ENCODE results near the gene DNAJB4.
"Not testable (repeated sequence)": the region's sequence is repeated elsewhere in the genome, so short reads cannot be mapped to it uniquely, and the experiment has no call there.

DNAJB4 gene

DNA sequence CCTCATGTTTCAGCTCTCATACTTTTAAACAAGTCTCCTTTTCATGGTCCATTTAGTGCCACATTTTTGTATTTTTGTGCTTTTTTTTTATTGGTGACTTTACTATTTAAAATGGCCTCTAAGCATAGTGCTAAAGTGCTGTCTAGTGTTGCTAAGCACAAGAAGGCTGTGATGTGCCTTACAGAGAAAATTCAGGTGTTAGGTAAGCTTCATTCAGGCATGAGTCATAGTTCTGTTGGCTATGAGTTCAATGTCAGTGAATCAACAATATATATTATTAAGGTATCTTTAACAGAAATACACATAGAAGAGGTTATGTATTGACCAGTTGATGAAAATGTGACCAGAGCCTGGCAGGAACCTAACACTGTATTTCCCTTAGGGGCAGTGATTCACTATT, 13.1 kb upstream of the DNAJB4 start:
- DNase-seq (ENCODE audit: low spot score), result no peak

- no peak for DNase-seq (ENCODE audit: low spot score)
Measured at GRCh38 chr1:77994117-77994705, 10.5 kb upstream of the DNAJB4 start.

DNA sequence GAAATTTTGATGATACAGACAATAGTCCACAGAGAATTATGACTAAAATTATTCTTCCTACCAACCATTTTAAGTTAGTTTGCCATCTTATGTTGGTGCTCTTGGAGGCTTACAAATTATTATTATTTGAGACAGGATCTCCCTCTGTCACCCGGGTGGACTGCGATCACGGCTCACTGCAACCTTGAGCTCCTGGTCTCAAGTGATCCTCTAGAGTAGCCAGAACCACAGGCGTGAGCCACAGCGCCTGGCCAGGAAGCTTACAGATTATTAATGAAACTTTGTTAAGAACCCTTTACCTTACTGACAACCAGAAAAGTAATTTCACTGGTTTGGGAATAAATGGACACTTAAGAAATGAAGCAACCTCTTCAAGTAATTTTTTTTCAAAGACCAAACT, 8.0 kb upstream of the DNAJB4 start:
- no peak for DNase-seq (ENCODE audit: low spot score)

DNA sequence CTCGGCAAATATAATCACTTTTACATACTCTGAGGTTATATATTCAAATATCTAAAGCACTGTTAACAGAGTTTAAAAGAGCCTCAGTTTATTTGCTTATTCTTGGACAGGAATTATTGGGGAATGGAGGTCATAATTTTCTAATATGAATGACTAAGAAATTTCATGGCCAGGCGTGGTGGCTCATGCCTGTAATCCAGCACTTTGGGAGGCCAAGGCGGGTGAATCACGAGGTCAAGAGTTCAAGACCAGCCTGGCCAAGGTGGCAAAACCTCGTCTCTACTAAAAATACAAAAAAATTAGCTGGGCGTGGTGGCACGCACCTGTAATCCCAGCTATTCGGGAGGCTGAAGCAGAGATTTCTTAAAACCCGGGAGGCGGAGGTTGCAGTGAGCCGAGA, 4.2 kb upstream of the DNAJB4 start:
- not testable (repeated sequence) for DNase-seq (ENCODE audit: low spot score)

- no peak for DNase-seq (ENCODE audit: low spot score)
Measured at GRCh38 chr1:78003070-78003746, 1.5 kb upstream of the DNAJB4 start.

DNA sequence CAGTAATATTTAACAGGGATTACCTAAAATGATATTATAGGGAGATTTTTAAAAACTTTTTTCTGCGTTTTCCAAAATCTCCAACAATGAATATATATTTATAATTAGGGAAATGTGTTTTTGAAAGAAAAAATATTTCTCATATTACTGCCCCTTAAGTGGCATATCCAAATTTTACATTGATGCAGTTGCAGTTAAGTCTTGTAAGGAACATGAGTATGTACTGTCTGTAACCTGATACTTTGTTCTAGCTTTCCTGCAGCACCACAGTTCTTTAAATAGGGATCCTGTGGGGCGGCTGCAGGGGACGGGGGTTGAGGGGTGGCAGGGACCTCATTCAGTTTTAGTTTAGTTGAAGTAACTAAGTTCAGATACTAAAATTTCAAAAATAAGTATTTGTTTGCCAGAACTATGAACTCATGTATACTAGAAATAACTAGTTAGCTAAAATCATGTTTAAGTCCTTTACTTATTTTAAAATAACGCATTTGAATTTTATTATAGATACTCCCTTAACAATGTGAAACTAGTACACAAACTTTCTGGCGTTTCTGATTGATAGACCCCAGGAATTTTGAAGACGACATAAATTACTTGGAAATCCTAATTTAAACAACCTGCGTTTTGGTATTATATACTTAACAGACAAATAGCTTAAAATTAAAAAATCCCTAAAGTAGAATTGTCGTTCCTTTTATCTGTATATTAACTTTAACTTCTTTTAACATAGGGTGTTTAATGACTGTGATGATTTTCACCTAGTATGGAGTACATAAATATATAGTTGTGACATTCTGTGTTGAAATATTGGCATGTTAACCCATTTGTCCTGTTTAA, 639 bp upstream of the DNAJB4 start:
- peak; percentile 74 for DNase-seq (ENCODE audit: low spot score)

DNA sequence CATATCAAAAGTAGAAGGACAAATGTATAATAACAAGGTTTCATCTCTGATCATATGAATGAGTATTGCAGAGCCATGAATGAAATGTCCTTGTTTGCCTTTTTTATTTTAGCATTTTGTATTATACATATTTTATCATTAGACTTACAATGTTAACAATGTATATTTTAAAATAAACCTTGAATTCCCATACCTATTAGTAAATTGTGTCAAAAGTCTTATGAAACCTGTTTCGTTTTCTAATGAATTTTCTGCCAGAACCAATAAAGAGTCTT, 646 bp downstream of the DNAJB4 start:
- no peak for DNase-seq (ENCODE audit: low spot score)

DNA sequence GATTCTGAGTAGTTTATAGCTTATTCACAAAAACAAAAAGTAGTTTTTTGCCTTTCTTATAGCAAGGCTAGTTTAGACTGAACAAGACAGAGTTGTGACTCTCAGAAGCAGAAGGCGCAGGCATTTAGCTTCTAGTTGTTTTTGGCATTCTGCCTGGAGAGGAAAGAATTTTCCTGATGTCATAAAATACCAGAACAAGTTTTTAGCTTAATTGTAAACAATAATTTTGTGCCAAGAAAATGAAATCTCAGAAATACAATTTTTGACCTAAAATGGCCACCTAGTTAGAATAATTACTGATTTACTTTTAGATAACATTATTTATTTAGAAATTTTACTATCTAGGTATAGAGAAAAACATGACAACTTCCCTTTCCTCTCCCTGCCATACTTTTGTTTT, 1.0 kb downstream of the DNAJB4 start:
- DNase-seq (ENCODE audit: low spot score), result no peak

- no peak for DNase-seq (ENCODE audit: low spot score)
Measured at GRCh38 chr1:78006521-78006920, 1.8 kb downstream of the DNAJB4 start.

DNA sequence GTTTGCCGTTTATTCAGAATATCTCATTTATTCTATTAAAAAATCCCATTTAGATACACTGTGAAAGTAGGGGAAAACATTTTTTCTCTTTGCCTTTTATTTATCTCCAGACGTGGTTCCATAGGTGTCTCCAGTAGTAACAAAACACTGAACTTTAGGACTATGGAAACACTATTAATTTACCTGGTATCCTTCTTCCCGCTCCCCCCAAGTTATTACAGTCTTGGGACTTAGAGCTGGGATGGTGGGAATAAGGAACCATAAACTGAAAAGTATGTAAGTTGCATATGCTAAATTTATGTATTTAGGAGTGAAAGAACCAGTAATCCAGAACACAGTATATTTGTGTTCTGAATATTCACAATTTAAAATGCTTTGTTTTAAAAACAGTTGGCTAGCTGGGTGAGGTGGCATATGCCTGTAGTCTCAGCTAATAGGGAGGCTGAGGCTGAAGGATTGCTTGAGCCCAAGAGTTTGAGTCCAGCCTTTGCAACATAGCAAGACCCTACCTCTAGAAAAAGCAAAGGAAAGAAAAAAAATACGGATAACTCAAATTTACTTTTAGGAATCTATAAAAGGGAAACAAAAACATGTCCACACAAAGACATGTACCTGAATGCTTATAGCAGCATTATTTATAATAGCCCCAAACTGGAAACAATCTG, 3.1 kb downstream of the DNAJB4 start:
- no peak for DNase-seq (ENCODE audit: low spot score)

GRCh38 chr1:78009276-78009675, 4.5 kb downstream of the DNAJB4 start:
- no peak for DNase-seq (ENCODE audit: low spot score)

DNA sequence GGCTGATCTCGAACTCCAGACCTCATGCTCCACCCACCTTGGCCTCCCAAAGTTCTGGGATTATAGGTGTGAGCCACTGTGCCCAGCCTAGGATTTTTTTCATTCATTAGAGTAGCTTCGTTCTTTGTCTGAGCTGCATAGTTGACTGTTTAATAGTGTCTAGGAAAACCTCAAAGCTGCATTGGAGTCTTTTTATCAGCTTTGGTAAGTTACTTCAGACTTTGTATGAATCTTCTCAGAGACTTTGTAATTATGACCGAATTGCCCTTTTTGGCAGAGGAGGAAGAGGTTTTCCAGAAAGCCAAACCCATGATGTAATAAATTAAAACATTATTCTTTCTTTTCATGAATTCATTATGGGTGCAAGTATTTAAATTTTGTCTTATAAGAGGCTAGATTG, 5.1 kb downstream of the DNAJB4 start:
- DNase-seq (ENCODE audit: low spot score), result no peak

- DNase-seq (ENCODE audit: low spot score), result no peak
Measured at GRCh38 chr1:78011050-78011449, 6.3 kb downstream of the DNAJB4 start.

DNA sequence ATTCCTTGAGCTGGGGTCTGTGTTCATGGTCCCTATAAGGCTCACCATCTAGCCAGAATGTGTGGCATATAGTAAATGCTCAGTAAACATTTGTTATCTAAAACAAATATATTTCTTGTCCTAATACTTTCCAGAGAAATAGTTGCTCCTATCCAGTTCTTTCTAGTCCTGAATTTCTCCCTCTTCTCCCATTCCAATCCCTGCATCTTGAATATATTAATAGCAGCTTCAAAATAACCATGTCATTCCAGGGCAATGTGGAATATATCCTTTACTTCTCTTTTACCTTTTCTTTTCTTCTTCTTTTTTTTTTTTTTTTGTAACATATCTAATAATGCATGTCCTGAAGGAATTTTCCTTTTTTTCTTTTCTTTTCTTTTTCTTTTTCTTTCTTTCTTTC, 10.4 kb downstream of the DNAJB4 start:
- no peak for DNase-seq (ENCODE audit: low spot score)

GRCh38 chr1:78019024-78019423, 14.3 kb downstream of the DNAJB4 start:
- no peak for DNase-seq (ENCODE audit: low spot score)

- not testable (repeated sequence) for DNase-seq (ENCODE audit: low spot score)
Measured at GRCh38 chr1:78021134-78021533, 16.4 kb downstream of the DNAJB4 start.

- no peak for DNase-seq (ENCODE audit: low spot score)
Measured at GRCh38 chr1:78029793-78030192, 25.1 kb downstream of the DNAJB4 start.

- DNase-seq (ENCODE audit: low spot score), result no peak
Measured at GRCh38 chr1:78032996-78033796, 28.5 kb downstream of the DNAJB4 start.

GRCh38 chr1:78033797-78034172, 29.0 kb downstream of the DNAJB4 start:
- DNase-seq (ENCODE audit: low spot score), result no peak

DNA sequence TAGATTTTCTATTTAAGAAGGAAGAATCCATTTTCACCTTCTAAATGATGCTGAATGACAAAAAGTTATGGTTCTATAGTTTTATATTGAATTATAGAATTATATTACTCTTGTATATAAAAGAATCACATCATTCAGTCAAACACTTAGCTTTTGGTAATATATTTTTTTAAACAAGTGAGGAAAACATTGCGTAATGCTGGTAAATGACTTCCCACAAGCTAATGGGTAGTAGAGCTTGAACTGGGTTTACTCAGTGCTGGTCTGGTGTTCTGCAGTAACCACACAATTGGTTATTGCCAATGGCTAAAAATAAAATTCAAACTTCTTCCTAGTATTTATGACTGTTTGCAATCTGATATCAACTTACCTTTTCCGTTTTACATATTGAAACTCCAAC, 30.4 kb downstream of the DNAJB4 start:
- DNase-seq (ENCODE audit: low spot score), result no peak

GRCh38 chr1:78036450-78036849, 31.7 kb downstream of the DNAJB4 start:
- DNase-seq (ENCODE audit: low spot score), result no peak

DNA sequence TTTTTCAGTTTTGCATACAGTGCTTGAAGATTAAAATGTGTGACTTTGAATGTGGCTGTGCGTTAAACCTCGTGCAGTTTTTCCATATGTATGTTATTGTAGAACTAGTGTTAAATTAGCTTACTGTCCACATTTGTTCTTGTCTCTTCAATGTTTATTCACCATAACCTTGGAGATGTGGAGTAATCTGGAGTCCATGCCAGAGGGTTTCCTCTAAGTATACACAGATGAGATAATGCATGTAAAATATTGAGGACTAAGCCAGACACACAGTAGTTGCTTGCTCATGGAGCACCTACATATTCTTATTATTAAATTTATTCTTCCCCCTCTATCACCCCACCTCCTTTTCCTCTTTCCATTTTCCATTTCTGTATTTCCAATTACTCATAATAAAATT, 33.3 kb downstream of the DNAJB4 start:
- DNase-seq (ENCODE audit: low spot score), result no peak

All from left forelimb (tissue), 1 donor.